Lung (tissue), 12 donors: Measurements from ENCODE around the gene SMYD2. TPM values are rescaled to one million over a fixed set of nuclear protein-coding genes. Genes with fewer than 3 reads are reported as not detected.
"Not testable (repeated sequence)": the region's sequence is repeated elsewhere in the genome, so short reads cannot be mapped to it uniquely, and the experiment has no call there.

ENCODE experiments used
- ATAC-seq: fragments of 200-7000 bp; cut with Tn5 transposase; one replicate; pipeline ENCODE4 v1.9.1; 2020; ENCODE audit warnings: moderate number of reproducible peaks; ENCODE audit not compliant: insufficient read depth, low FRiP score
- DNase-seq, 3 donors: peaks; one replicate each; pipeline ENCODE4 v3.0.0-alpha.2; 2013 to 2017
- H3K27ac ChIP-seq, 2 donors: one replicate each; pipeline ENCODE4 v1.5.1; 2013; ENCODE audit warnings: mild to moderate bottlenecking in 2 of 2, moderate library complexity in 2 of 2, control low read depth in 1 of 2, inconsistent platforms in 1 of 2, low read depth in 1 of 2, low read length in 1 of 2
- H3K27me3 ChIP-seq, 3 donors: one replicate each; pipeline ENCODE4 v1.5.1; 2013; ENCODE audit warnings: low read length in 2 of 3; ENCODE audit not compliant: control insufficient read depth in 3 of 3, insufficient read depth in 3 of 3
- H3K36me3 ChIP-seq, 4 donors: one replicate each; pipeline ENCODE4 v1.5.1; 2013; ENCODE audit warnings: low read length in 4 of 4, mild to moderate bottlenecking in 1 of 4, moderate library complexity in 1 of 4; ENCODE audit not compliant: control insufficient read depth in 4 of 4, insufficient read depth in 4 of 4
- H3K4me1 ChIP-seq, 5 donors: one replicate each; pipeline ENCODE4 v1.5.1; 2013; ENCODE audit warnings: low read length in 5 of 5, mild to moderate bottlenecking in 2 of 5, moderate library complexity in 1 of 5; ENCODE audit not compliant: control insufficient read depth in 5 of 5, insufficient read depth in 5 of 5
- H3K4me3 ChIP-seq: one replicate; pipeline ENCODE4 v1.5.1; 2013; ENCODE audit warnings: mild to moderate bottlenecking, control low read depth, moderate library complexity
- H3K9ac ChIP-seq, 2 donors: one replicate each; pipeline ENCODE4 v1.5.1; 2013; ENCODE audit warnings: low read length in 2 of 2, control low read depth in 1 of 2; ENCODE audit not compliant: insufficient read depth in 1 of 2
- H3K9me3 ChIP-seq, 4 donors: one replicate each; pipeline ENCODE4 v1.5.1; 2013; ENCODE audit warnings: low read length in 3 of 4, mild to moderate bottlenecking in 1 of 4, moderate library complexity in 1 of 4; ENCODE audit not compliant: control insufficient read depth in 4 of 4, insufficient read depth in 3 of 4
- WGBS, 2 donors: extraction: QIAGEN DNeasy Blood & Tissue Kit; methylation state at CpG; one replicate each; pipeline ENCODE4 v1.1.7; 2013; 5-methylcytosine and 5-hydroxymethylcytosine counted together
- polyA plus RNA-seq, 2 donors: library from polyadenylated mRNA; stranded (reverse); fragments of 200-250 nt; gene quantifications; one replicate each; pipeline ENCODE4 v1.2.1, GENCODE V29; 2013
- total RNA-seq, 2 donors: library from RNA; depleted of rRNA in 1 of 2; stranded (reverse); fragments of >200 nt in 1 of 2; gene quantifications; one replicate each; pipeline ENCODE4 v1.2.1, GENCODE V29; 2014 to 2021
- TF ChIP-seq, protein P1 (sequence below): IDR thresholded peaks from 2 replicates; pipeline ENCODE4 v1.5.1; 2012; ENCODE audit warnings: mild to moderate bottlenecking; ENCODE audit errors: control extremely low read depth, extremely low read depth
- donor health status: control.
- donor health status: control.
- donor health status: Bipolar disorder and iron deficiency.
- donor health status: healthy.
- donor health status: DM: yes; HTN: yes; CAD: no.

Gene SMYD2
- total and polyA plus RNA-seq, 4 donors, result 20.6 to 48.6 (median 28.2) TPM

DNA sequence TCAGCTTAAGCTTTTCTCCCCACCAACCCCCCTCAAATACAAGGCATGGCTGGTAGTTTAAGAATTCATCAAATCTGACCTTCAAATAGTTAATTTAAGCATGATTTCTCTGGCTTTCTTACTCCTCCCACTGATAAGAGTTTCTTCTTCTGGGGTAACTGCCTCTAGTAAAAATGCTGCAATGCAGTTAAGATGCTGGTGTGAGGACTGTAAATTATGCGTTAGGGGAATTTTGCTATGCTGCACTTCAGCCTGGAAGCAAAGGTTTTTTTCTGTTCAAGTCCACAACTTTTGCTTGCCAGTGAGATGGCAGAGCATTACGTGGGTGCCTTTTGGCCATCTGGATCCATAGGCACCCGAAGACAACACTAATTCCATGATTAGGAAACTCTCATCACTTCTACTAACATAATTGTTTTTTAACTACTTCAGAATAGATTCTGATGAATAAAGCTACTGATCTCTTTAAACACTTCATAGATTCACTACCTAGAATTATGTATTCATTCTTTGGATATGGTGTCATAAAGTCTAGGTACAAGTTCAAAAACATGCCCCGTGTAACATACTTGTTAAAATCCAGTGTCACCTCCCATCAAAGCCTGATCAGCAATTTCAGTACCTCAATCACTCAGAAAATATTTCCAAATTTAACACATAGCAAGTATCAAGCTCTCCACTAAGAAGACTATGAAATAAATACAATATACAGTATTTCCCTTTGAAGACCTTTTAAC lies 8.8 kb upstream of the SMYD2 start:
- no peak for ATAC-seq
- TF ChIP-seq, protein P1, sequence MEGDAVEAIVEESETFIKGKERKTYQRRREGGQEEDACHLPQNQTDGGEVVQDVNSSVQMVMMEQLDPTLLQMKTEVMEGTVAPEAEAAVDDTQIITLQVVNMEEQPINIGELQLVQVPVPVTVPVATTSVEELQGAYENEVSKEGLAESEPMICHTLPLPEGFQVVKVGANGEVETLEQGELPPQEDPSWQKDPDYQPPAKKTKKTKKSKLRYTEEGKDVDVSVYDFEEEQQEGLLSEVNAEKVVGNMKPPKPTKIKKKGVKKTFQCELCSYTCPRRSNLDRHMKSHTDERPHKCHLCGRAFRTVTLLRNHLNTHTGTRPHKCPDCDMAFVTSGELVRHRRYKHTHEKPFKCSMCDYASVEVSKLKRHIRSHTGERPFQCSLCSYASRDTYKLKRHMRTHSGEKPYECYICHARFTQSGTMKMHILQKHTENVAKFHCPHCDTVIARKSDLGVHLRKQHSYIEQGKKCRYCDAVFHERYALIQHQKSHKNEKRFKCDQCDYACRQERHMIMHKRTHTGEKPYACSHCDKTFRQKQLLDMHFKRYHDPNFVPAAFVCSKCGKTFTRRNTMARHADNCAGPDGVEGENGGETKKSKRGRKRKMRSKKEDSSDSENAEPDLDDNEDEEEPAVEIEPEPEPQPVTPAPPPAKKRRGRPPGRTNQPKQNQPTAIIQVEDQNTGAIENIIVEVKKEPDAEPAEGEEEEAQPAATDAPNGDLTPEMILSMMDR, result no peak
- WGBS, 2 donors, result 51 to 65% methylated on average over 4 of the region's 4 CpGs
- Histone ChIP-seq H3K4me3 (no peak overlapping the region), H3K27ac (no peak overlapping the region), H3K36me3 (no peaks in the 10 kb centered on the region), H3K4me1 (peaks cover 0 to 3% (median 0%) of the 10 kb centered on the region in 5 donors), H3K9ac (no peak overlapping the region), H3K27me3 (peaks cover 0 to 5% (median 2%) of the 10 kb centered on the region in 3 donors), H3K9me3 (no peaks in the 10 kb centered on the region)
- DNase-seq, result peak in 1 of 3 donors; percentile 38

DNA sequence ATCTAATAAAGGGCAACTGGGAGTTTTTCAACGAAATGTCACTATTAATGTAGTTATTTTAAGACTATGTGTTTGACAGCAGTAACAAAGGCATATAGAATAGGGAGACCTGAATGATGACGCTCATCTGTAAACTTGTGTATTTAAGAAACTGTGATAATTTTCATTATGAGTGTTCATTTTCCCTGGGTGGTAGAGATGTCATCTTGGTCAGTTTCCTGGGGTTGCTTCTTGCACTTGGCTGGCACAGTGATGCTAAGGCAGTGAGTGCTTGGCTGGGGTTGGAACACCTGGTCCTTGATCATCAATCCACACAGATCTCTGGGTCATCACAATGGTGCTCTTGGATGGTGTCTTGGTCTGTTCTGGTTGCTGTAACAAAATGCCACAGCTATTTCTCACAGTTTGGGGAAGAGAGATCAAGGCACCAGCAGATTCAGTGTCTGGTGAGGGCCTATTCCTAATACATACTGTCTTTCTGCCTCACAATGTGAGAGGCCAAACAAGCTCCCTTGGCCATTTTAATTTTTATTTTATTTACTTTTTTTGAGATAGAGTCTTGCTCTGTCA lies 7.9 kb upstream of the SMYD2 start:
- Histone ChIP-seq H3K9ac (no peak overlapping the region), H3K4me1 (peaks cover 0 to 5% (median 0%) of the 10 kb centered on the region in 5 donors), H3K4me3 (no peak overlapping the region), H3K27ac (no peak overlapping the region), H3K27me3 (peaks cover 0 to 5% (median 2%) of the 10 kb centered on the region in 3 donors), H3K9me3 (no peaks in the 10 kb centered on the region), H3K36me3 (no peaks in the 10 kb centered on the region)
- ATAC-seq, result no peak
- DNase-seq, result no peak
- TF ChIP-seq, protein P1, result no peak
- WGBS, 2 donors, result 83 to 89% methylated on average over 2 of the region's 2 CpGs

DNA sequence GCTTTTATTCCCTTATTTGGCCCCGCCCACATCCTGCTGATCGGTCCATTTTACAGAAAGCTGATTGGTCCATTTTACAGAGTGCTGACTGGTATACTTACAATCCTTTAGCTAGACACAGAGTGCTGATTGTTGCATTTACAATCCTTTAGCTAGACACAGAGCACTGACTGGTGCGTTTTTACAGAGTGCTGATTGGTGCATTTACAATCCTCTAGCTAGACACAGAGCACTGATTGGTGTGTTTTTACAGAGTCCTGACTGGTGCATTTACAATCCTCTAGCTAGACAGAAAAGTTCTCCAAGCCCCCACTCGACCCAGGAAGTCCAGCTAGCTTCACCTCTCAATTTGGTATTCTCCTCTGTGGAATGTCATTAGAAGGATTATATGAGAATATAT lies 5.3 kb upstream of the SMYD2 start:
- WGBS, 2 donors, result 92 to 93% methylated on average over 4 of the region's 4 CpGs
- not testable (repeated sequence) for H3K4me3 ChIP-seq, H3K36me3 ChIP-seq, H3K27ac ChIP-seq, H3K9ac ChIP-seq, H3K27me3 ChIP-seq, H3K9me3 ChIP-seq, DNase-seq, ATAC-seq, H3K4me1 ChIP-seq

DNA sequence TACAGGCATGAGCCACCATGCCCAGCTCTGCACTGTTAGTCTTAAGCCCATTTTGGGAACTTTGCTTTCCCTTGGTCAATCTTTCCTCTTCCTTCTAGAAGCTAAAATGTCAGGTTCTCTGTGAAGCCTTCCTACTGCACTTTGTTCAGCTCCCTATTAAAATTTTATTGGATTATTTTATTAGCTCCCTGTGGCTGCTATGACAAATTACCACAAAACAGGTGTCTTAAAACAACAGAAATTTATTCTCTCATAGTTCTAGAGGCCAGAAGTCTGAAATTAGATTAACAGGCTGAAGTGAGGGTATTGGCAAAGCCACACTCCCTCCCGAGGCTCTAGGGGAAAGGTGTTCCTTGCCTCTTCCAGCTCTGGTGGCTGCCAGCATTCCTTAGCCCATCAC lies 4.2 kb upstream of the SMYD2 start:
- no peaks in the 10 kb centered on the region for H3K9me3 ChIP-seq
- no peaks in the 10 kb centered on the region for H3K36me3 ChIP-seq
- TF ChIP-seq, protein P1, result no peak
- peaks cover 0 to 5% (median 0%) of the 10 kb centered on the region in 3 donors for H3K27me3 ChIP-seq
- peaks cover 0 to 7% (median 5%) of the 10 kb centered on the region in 5 donors for H3K4me1 ChIP-seq
- no peak overlapping the region for H3K9ac ChIP-seq
- DNase-seq (no peak), ATAC-seq (no peak)
- WGBS, 2 donors, result 49 to 70% methylated on average over 1 of the region's 1 CpG
- H3K27ac ChIP-seq, result peak overlapping the region in 1 of 2 donors; percentile 95
- H3K4me3 ChIP-seq, result no peak overlapping the region
